K562 (cell line): ENCODE measurements around the gene ARFRP1. TPM values are rescaled to one million over a fixed set of nuclear protein-coding genes. Genes with fewer than 3 reads are reported as not detected.
A peak's percentile ranks its signal among the peaks of the same experiment; 100 is the strongest.

Source experiments
- ATAC-seq: fragments of 200-7000 bp; cut with Tn5 transposase; 3 replicates; pipeline ENCODE4 v1.9.1; 2020; ENCODE audit warnings: moderate library complexity
- BruUV-seq: library from RNA; stranded (reverse); fragments of 400-500 nt; replicated peaks from 2 replicates; lab custom pipeline; 2021; lab: Mats Ljungman, UMichigan
- CTCF ChIA-PET: fragments of 300-600 bp; formaldehyde crosslinking; extraction: SDS; loops from one replicate; lab custom pipeline; 2021; ENCODE audit warnings: low intra/inter-chr PET ratio; lab: Yijun Ruan, JAX
- POLR2A ChIA-PET: fragments of 300-600, 350-650 bp; sonication (Branson Sonifier 250); formaldehyde crosslinking; extraction: SDS; loops from one replicate; lab custom pipeline; 2021; ENCODE audit warnings: antibody characterized with exemption, inconsistent platforms; lab: Yijun Ruan, JAX
- DNase-seq, 4 experiments: peaks; one replicate each; pipeline versions ENCODE4 v3.0.0 to v3.0.0-alpha.2; 2011 to 2018; ENCODE audit warnings: low spot score in 3 of 4, mixed read lengths in 3 of 4; ENCODE audit errors: extremely low read depth in 1 of 4
- FAIRE-seq: peaks from 2 replicates; lab custom pipeline; 2011; peaks lifted over from hg19 to GRCh38; lab: Jason Lieb, UNC
- H2AFZ ChIP-seq: 2 replicates; pipeline ENCODE4 v1.6.0; 2011; ENCODE audit warnings: low read depth, low read length, control low read depth, inconsistent platforms
- H3K27ac ChIP-seq: fragments of 200-600 bp; 3 replicates; pipeline ENCODE4 v1.8.0; 2011; ENCODE audit warnings: low read depth, mild to moderate bottlenecking, control low read depth, inconsistent platforms, low read length, moderate library complexity, mixed read lengths; ENCODE audit errors: extremely low read depth
- H3K27me3 ChIP-seq, 2 experiments: fragments of 300-600 bp in 1 of 2; 2 replicates in 1 of 2; 3 replicates in 1 of 2; pipeline versions ENCODE4 v1.6.0 to v1.8.0; 2011; ENCODE audit warnings: inconsistent platforms in 2 of 2, low read length in 2 of 2, mild to moderate bottlenecking in 1 of 2, mixed read lengths in 1 of 2, moderate library complexity in 1 of 2; ENCODE audit not compliant: control insufficient read depth in 2 of 2, insufficient read depth in 2 of 2
- H3K36me3 ChIP-seq: fragments of 300-600 bp; 3 replicates; pipeline ENCODE4 v1.8.0; 2011; ENCODE audit warnings: mild to moderate bottlenecking, low read length, inconsistent platforms; ENCODE audit not compliant: control insufficient read depth, insufficient read depth
- H3K4me1 ChIP-seq, 2 experiments: fragments of 200-600 bp in 1 of 2; replicated peaks in 1 of 2; 2 replicates in 1 of 2; 3 replicates in 1 of 2; pipeline versions ENCODE4 v1.5.1 to v1.8.0; 2011; ENCODE audit warnings: inconsistent platforms in 2 of 2, low read length in 2 of 2, mild to moderate bottlenecking in 1 of 2, mixed read lengths in 1 of 2, moderate library complexity in 1 of 2; ENCODE audit not compliant: control insufficient read depth in 2 of 2, insufficient read depth in 2 of 2
- H3K4me2 ChIP-seq: 2 replicates; pipeline ENCODE4 v1.6.1; 2011; ENCODE audit warnings: low read length, control low read depth, inconsistent platforms, mixed read lengths; ENCODE audit not compliant: insufficient read depth
- H3K4me3 ChIP-seq: fragments of 200-600 bp; sonication (generic), shearing (Covaris generic); 2 replicates; pipeline ENCODE4 v1.5.1; 2016; ENCODE audit warnings: control low read depth, inconsistent platforms
- H3K79me2 ChIP-seq: fragments of 200-600 bp; 3 replicates; pipeline ENCODE4 v1.8.0; 2011; ENCODE audit warnings: low read length, inconsistent platforms; ENCODE audit not compliant: control insufficient read depth, insufficient read depth
- H3K9ac ChIP-seq, 2 experiments: 2 replicates each; pipeline versions ENCODE4 v1.6.0 to v1.6.1; 2011; ENCODE audit warnings: low read depth in 2 of 2, low read length in 2 of 2, control low read depth in 1 of 2, inconsistent platforms in 1 of 2, mild to moderate bottlenecking in 1 of 2, mixed read lengths in 1 of 2; ENCODE audit not compliant: insufficient read depth in 1 of 2
- H3K9me1 ChIP-seq: one replicate; pipeline ENCODE4 v1.6.0; 2011; ENCODE audit warnings: inconsistent platforms, mild to moderate bottlenecking, low read length, moderate library complexity; ENCODE audit not compliant: control insufficient read depth, insufficient read depth
- H3K9me3 ChIP-seq: replicated peaks from 2 replicates; pipeline ENCODE4 v1.5.1; 2011; ENCODE audit warnings: low read depth, low read length, inconsistent platforms; ENCODE audit not compliant: control insufficient read depth, insufficient read depth
- H4K20me1 ChIP-seq: replicated peaks from 2 replicates; pipeline ENCODE4 v1.6.1; 2011; ENCODE audit warnings: low read length, inconsistent platforms, mixed read lengths; ENCODE audit not compliant: control insufficient read depth, insufficient read depth
- CTBP1 ChIP-seq: fragments of 450-650 bp; IDR thresholded peaks from 2 replicates; pipeline ENCODE4 v1.6.1; 2016; ENCODE audit warnings: borderline replicate concordance
- FOXA3 ChIP-seq, 2 experiments: fragments of 450-650 bp in 1 of 2; sonication (generic) in 1 of 2; formaldehyde crosslinking; IDR thresholded peaks in 1 of 2; conservative IDR thresholded peaks in 1 of 2; 2 replicates each; pipeline versions ENCODE4 v1.4.0 to v1.8.0; 2020 to 2022; ENCODE audit warnings: mild to moderate bottlenecking in 2 of 2, missing genetic modification reagents in 1 of 2
- GATAD2A ChIP-seq: fragments of 450-650 bp; IDR thresholded peaks from 2 replicates; pipeline ENCODE4 v1.6.1; 2017
- MED1 ChIP-seq: sonication (generic); formaldehyde crosslinking; IDR thresholded peaks from 2 replicates; pipeline ENCODE4 v1.8.1; 2023; ENCODE audit warnings: missing genetic modification reagents, borderline replicate concordance
- NR2C2 ChIP-seq, 2 experiments: fragments of 200-800 bp in 1 of 2; sonication (Bioruptor generic) in 1 of 2; sonication (generic) in 1 of 2; formaldehyde crosslinking in 1 of 2; IDR thresholded peaks; 2 replicates each; pipeline versions ENCODE4 v1.6.1 to v1.8.0; 2016 to 2022; ENCODE audit warnings: mild to moderate bottlenecking in 1 of 2, missing compliant biosample characterization in 1 of 2, missing genetic modification characterization in 1 of 2, missing genetic modification reagents in 1 of 2
- NRF1 ChIP-seq, 2 experiments: fragments of 450-650 bp; IDR thresholded peaks in 1 of 2; conservative IDR thresholded peaks in 1 of 2; 2 replicates each; pipeline ENCODE4 v1.6.1; 2014; ENCODE audit warnings: mild to moderate bottlenecking in 2 of 2
- STAG1 ChIP-seq: sonication (generic); formaldehyde crosslinking; IDR thresholded peaks from 2 replicates; pipeline ENCODE4 v1.5.0; 2020; ENCODE audit warnings: missing genetic modification reagents, borderline replicate concordance
- TEAD4 ChIP-seq, 2 experiments: sonication (generic) in 1 of 2; formaldehyde crosslinking in 1 of 2; IDR thresholded peaks; 2 replicates each; pipeline versions ENCODE4 v1.6.1 to v1.8.0; 2012 to 2022; ENCODE audit warnings: borderline replicate concordance in 1 of 2, inconsistent platforms in 1 of 2, low read length in 1 of 2, mild to moderate bottlenecking in 1 of 2, missing genetic modification reagents in 1 of 2
- USF1 ChIP-seq: sonication (generic); formaldehyde crosslinking; IDR thresholded peaks from 2 replicates; pipeline ENCODE4 v1.9.0; 2022; ENCODE audit warnings: mild to moderate bottlenecking, missing genetic modification reagents
- ZBTB33 ChIP-seq: sonication (generic); formaldehyde crosslinking; IDR thresholded peaks from 2 replicates; pipeline ENCODE4 v1.8.1; 2023; ENCODE audit warnings: mild to moderate bottlenecking, missing genetic modification reagents
- ZKSCAN1 ChIP-seq: fragments of 150-350 bp; IDR thresholded peaks from 2 replicates; pipeline ENCODE4 v1.6.1; 2016; ENCODE audit warnings: low read depth, low read length
- ZNF589 ChIP-seq: fragments of 200-800 bp; sonication (Bioruptor generic); IDR thresholded peaks from 2 replicates; pipeline ENCODE4 v1.6.1; 2016; ENCODE audit warnings: low read depth, missing genetic modification characterization, missing compliant biosample characterization
- ZNF655 ChIP-seq: fragments of 250-450 bp; sonication (Bioruptor Pico); IDR thresholded peaks from 2 replicates; pipeline ENCODE4 v1.5.0; 2021
- WGBS: fragments of 100-300 bp; shearing (Covaris generic); methylation state at CpG from one replicate; pipeline ENCODE4 v1.1.6; 2016; ENCODE audit warnings: low coverage, mixed read lengths; ENCODE audit not compliant: insufficient coverage; ENCODE audit errors: missing lambda C conversion rate; 5-methylcytosine and 5-hydroxymethylcytosine counted together
- in situ Hi-C: fragments of 300-500 bp; cut with MboI; formaldehyde crosslinking; loops from 4 replicates; pipeline ENCODE4 v1.15.0; 2018; ENCODE audit warnings: inconsistent platforms, mixed read lengths
- intact Hi-C: fragments of 100-400 bp; cut with micrococcal nuclease; formaldehyde crosslinking; loops from 2 replicates; pipeline ENCODE4 v1.14.2; 2022
- polyA plus RNA-seq, 8 experiments: library from polyadenylated mRNA; depleted of rRNA in 4 of 8; stranded (reverse) in 5 of 8; unstranded in 3 of 8; fragments of >200 nt; fragmentation: Nextera tagmentation in 2 of 8; fragmentation: Illumina TruSeq in 1 of 8; extraction: Ambion mirVana in 2 of 8; extraction: Trizol in 1 of 8; gene quantifications; 2 replicates each; pipeline versions ENCODE4 v1.2.1 to v1.2.3, GENCODE V29; 2011 to 2014; ENCODE audit warnings: inconsistent platforms in 1 of 8, missing spikeins in 1 of 8
- total RNA-seq, 7 experiments: library from RNA; depleted of rRNA in 6 of 7; stranded (reverse); fragments of >200 nt in 6 of 7; fragmentation: Illumina TruSeq in 2 of 7; extraction: Trizol in 2 of 7; gene quantifications; 2 replicates each; pipeline versions ENCODE4 v1.2.1 to v1.2.3, GENCODE V29; 2011 to 2021; ENCODE audit warnings: low replicate concordance in 1 of 7

The ARFRP1 gene
- total and polyA plus RNA-seq, 9 of the 15 experiments (the other 6 are each of a cell fraction or from before 2014, with no cell fraction given) = 2.2 to 78.9 (median 37.3) TPM

- TF ChIP-seq ZNF655 = no peak
Observed at GRCh38 chr20:63709149-63709527, 1.4 kb upstream of the ARFRP1 start (continued).

GRCh38 chr20:63708301-63709148 is 749 bp upstream of the ARFRP1 start:
- Histone ChIP-seq H3K4me1 (peaks cover 13 to 53% of the 10 kb centered on the region in 2 experiments), H3K9ac (peak overlapping the region; percentile 90 to 95), H3K9me1 (no peaks in the 10 kb centered on the region), H3K27ac (peak overlapping the region; percentile 96), H3K36me3 (peaks cover 74% of the 10 kb centered on the region), H3K4me3 (peak overlapping the region; percentile 100), H3K9me3 (no peaks in the 10 kb centered on the region), H2AFZ (0 out of 2 replicates have a peak overlapping the region, but pooled peaks have one; percentile 67), H3K27me3 (no peaks in the 10 kb centered on the region), H3K4me2 (peak overlapping the region; percentile 99), H4K20me1 (peaks cover 22% of the 10 kb centered on the region), H3K79me2 (peaks cover 69% of the 10 kb centered on the region)
- intact Hi-C loops (loop anchor here (5.0 to 10.0 kb wide), 4 partner anchors 76 to 249 kb away; partner anchors contain the start of genes PTK6 and UCKL1), in situ Hi-C loops (loop anchor here (5.0 kb wide), 1 partner anchor 154 kb away; the partner anchor contains the start of gene ABHD16B)
- ATAC-seq (no peak), FAIRE-seq (no peak), DNase-seq (peak in 2 of 4 experiments; percentile 5 to 15)
- ChIA-PET CTCF (interaction anchor here (2.6 kb wide), 1 partner anchor 156 kb away, joined by 18 read pairs; the partner anchor contains the start of gene TPD52L2), POLR2A (interaction anchor here (0.6 to 4.0 kb wide), 13 partner anchors 10 to 187 kb away, joined by 3 to 27 read pairs (median 5); partner anchors contain the start of genes SLC2A4RG and TPD52L2)
- 0 out of 2 replicates have a peak, but pooled peaks have one; percentile 24 for TF ChIP-seq NR2C2 (CRISPR knock-in tag; IDR thresholded peaks at IDR 0.05)
- TF ChIP-seq NR2C2 (tag; IDR thresholded peaks at IDR 0.05) = no peak
- peak; percentile 73; the same call in 1 of the 2 replicates for TF ChIP-seq MED1
- TF ChIP-seq TEAD4 (IDR thresholded peaks at IDR 0.05; ENCODE audit: low read length) = no peak
- TF ChIP-seq TEAD4 (CRISPR knock-in tag; IDR thresholded peaks at IDR 0.05; ENCODE audit: borderline replicate concordance) = 0 out of 2 replicates have a peak, but pooled peaks have one; percentile 28
- TF ChIP-seq STAG1 = 0 out of 2 replicates have a peak, but pooled peaks have one; percentile 21
- peak; percentile 66 to 75 for TF ChIP-seq NRF1 (conservative IDR thresholded peaks at IDR 0.05 in 1 of 2, IDR thresholded peaks at IDR 0.05 in 1 of 2)
- no peak for TF ChIP-seq CTBP1
- peak in 1 of 2 experiments; percentile 45; a peak in 1 of 4 replicates for TF ChIP-seq FOXA3 (CRISPR knock-in tag; conservative IDR thresholded peaks at IDR 0.05 in 1 of 2, IDR thresholded peaks at IDR 0.05 in 1 of 2)
- no peak for TF ChIP-seq GATAD2A
- peak; percentile 76; the same call in 1 of the 2 replicates for TF ChIP-seq ZKSCAN1
- no peak for TF ChIP-seq ZNF589
- peak; percentile 7; the same call in 1 of the 2 replicates for TF ChIP-seq USF1 (CRISPR knock-in tag)
- peak; percentile 30; the same call in 1 of the 2 replicates for TF ChIP-seq ZBTB33
- WGBS = 37% methylated on average over 37 of the region's 67 CpGs
- BruUV-seq = TSS peak; percentile 54
